HepG2 (cell line): Measurements from ENCODE around the gene ARL16.

Source experiments
- ARHGAP35 ChIP-seq: sonication (generic); formaldehyde crosslinking; IDR thresholded peaks from 2 replicates; pipeline ENCODE4 v1.9.0; 2022; ENCODE audit warnings: mild to moderate bottlenecking, inconsistent platforms, moderate library complexity, missing genetic modification reagents, borderline replicate concordance
- GZF1 ChIP-seq: sonication (generic); formaldehyde crosslinking; IDR thresholded peaks from 2 replicates; pipeline ENCODE4 v1.5.1; 2020; ENCODE audit warnings: mild to moderate bottlenecking, missing genetic modification reagents
- HMGA1 ChIP-seq: sonication (generic); formaldehyde crosslinking; conservative IDR thresholded peaks from 2 replicates; pipeline ENCODE4 v1.4.0; 2020; ENCODE audit warnings: missing genetic modification reagents
- HMGXB4 ChIP-seq, 2 experiments: sonication (generic) in 1 of 2; formaldehyde crosslinking in 1 of 2; IDR thresholded peaks; 2 replicates each; pipeline versions ENCODE4 v1.4.0 to v1.6.1; 2018 to 2020; ENCODE audit warnings: missing genetic modification reagents in 2 of 2, borderline replicate concordance in 1 of 2, low read depth in 1 of 2, mild to moderate bottlenecking in 1 of 2, missing biosample characterization in 1 of 2
- JUNB ChIP-seq: sonication (generic); formaldehyde crosslinking; IDR thresholded peaks from 2 replicates; pipeline ENCODE4 v1.8.0; 2022; ENCODE audit warnings: missing genetic modification reagents, mild to moderate bottlenecking, borderline replicate concordance
- NR2C2 ChIP-seq: sonication (generic); formaldehyde crosslinking; IDR thresholded peaks from 2 replicates; pipeline ENCODE4 v1.4.0; 2020; ENCODE audit warnings: missing genetic modification reagents, mild to moderate bottlenecking, moderate library complexity, borderline replicate concordance
- PAWR ChIP-seq: sonication (generic); formaldehyde crosslinking; IDR thresholded peaks from 2 replicates; pipeline ENCODE4 v1.4.0; 2020; ENCODE audit warnings: missing genetic modification reagents, mild to moderate bottlenecking, borderline replicate concordance
- POLR2AphosphoS5 ChIP-seq: IDR thresholded peaks from 2 replicates; pipeline ENCODE4 v1.6.1; 2012; ENCODE audit warnings: low read depth, low read length
- PREB ChIP-seq: sonication (generic); formaldehyde crosslinking; IDR thresholded peaks from 2 replicates; pipeline ENCODE4 v1.4.0; 2020; ENCODE audit warnings: missing genetic modification reagents
- PTBP1 ChIP-seq: fragments of 200-400 bp; formaldehyde crosslinking; IDR thresholded peaks from 2 replicates; pipeline ENCODE4 v1.6.1; 2018; ENCODE audit warnings: low read length, low read depth; ENCODE audit not compliant: poor library complexity, severe bottlenecking
- RXRA ChIP-seq: sonication (generic); formaldehyde crosslinking; IDR thresholded peaks from 2 replicates; pipeline ENCODE4 v1.5.1; 2020; ENCODE audit warnings: missing genetic modification reagents
- SMC3 ChIP-seq: IDR thresholded peaks from 2 replicates; pipeline ENCODE4 v1.6.1; 2011; ENCODE audit warnings: low read length, improper control_type of control experiment
- ZNF660 ChIP-seq: sonication (generic); formaldehyde crosslinking; IDR thresholded peaks from 2 replicates; pipeline ENCODE4 v1.5.1; 2020; ENCODE audit warnings: mild to moderate bottlenecking, low read depth, missing genetic modification reagents, borderline replicate concordance
- TF ChIP-seq, protein P1 (sequence below): sonication (generic); formaldehyde crosslinking; IDR thresholded peaks from 2 replicates; pipeline ENCODE4 v1.4.0; 2020; ENCODE audit warnings: missing genetic modification reagents, borderline replicate concordance

DNA sequence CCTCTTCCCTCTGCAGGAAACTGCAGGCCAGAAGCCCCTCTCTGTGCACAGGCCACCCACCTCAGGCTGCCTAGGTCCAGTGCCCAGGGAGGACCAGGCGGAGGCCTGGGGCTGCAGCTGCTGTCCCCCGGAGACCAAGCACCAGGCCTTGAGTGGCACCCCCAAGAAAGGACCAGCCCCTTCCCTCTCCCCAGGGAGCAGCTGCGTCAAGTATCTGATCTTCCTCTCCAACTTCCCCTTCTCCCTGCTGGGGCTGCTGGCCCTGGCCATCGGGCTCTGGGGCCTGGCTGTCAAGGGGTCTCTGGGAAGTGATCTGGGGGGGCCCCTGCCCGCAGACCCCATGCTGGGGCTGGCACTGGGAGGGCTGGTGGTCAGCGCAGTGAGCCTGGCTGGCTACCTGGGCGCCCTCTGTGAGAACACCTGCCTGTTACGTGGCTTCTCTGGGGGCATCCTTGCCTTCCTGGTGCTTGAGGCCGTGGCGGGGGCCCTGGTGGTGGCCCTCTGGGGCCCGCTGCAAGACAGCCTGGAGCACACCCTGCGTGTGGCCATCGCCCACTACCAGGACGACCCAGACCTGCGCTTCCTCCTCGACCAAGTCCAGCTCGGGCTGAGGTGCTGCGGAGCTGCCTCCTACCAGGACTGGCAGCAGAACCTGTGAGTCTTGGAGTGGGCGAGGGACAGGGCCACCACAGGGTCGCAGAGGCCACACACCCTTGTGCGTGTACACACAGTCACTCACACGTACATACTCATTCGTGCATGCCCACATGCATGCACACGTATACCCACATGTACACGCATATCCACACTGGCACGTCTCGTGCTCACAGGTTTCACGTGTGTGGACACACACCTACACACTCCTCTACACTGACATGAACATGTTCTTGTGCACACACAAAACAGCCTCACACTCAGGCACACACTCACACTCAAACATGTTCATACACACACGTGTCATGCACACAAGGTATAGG is 38.3 kb downstream of the ARL16 start:
- TF ChIP-seq ZNF660 (no peak), NR2C2 (CRISPR knock-in tag) (no peak), HMGA1 (CRISPR knock-in tag) (no peak), RXRA (CRISPR knock-in tag) (no peak), ARHGAP35 (no peak), SMC3 (no peak), JUNB (CRISPR knock-in tag) (no peak), HMGXB4 (CRISPR knock-in tag; IDR thresholded peaks at IDR 0.05; ENCODE audit: borderline replicate concordance in 1 of 2, low read depth in 1 of 2) (no peak), POLR2AphosphoS5 (no peak), GZF1 (CRISPR knock-in tag) (no peak), PREB (CRISPR knock-in tag) (no peak), PTBP1 (no peak), PAWR (CRISPR knock-in tag) (no peak)
- TF ChIP-seq, protein P1, sequence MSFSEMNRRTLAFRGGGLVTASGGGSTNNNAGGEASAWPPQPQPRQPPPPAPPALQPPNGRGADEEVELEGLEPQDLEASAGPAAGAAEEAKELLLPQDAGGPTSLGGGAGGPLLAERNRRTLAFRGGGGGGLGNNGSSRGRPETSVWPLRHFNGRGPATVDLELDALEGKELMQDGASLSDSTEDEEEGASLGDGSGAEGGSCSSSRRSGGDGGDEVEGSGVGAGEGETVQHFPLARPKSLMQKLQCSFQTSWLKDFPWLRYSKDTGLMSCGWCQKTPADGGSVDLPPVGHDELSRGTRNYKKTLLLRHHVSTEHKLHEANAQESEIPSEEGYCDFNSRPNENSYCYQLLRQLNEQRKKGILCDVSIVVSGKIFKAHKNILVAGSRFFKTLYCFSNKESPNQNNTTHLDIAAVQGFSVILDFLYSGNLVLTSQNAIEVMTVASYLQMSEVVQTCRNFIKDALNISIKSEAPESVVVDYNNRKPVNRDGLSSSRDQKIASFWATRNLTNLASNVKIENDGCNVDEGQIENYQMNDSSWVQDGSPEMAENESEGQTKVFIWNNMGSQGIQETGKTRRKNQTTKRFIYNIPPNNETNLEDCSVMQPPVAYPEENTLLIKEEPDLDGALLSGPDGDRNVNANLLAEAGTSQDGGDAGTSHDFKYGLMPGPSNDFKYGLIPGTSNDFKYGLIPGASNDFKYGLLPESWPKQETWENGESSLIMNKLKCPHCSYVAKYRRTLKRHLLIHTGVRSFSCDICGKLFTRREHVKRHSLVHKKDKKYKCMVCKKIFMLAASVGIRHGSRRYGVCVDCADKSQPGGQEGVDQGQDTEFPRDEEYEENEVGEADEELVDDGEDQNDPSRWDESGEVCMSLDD, result no peak
